Endothelial cell of hepatic sinusoid (primary cell): ENCODE measurements around the gene CXXC5.

Experiments
- in situ Hi-C: cut with HindIII; loops from 2 replicates; pipeline ENCODE4 v1.10.0; 2017; ENCODE audit warnings: low sequenced_read_pairs

CXXC5 gene

GRCh38 chr5:139677736-139678613 is 29.8 kb downstream of the CXXC5 start:
- in situ Hi-C loops: no loop called here

- in situ Hi-C loops: no loop called here
Observed at GRCh38 chr5:139678751-139679750, 30.9 kb downstream of the CXXC5 start.

- in situ Hi-C loops: no loop called here
Observed at GRCh38 chr5:139680368-139681111, 32.4 kb downstream of the CXXC5 start.

DNA sequence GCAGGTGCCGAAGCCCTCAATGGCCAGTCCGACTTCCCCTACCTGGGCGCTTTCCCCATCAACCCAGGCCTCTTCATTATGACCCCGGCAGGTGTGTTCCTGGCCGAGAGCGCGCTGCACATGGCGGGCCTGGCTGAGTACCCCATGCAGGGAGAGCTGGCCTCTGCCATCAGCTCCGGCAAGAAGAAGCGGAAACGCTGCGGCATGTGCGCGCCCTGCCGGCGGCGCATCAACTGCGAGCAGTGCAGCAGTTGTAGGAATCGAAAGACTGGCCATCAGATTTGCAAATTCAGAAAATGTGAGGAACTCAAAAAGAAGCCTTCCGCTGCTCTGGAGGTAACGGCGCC is 32.9 kb downstream of the CXXC5 start:
- in situ Hi-C loops: no loop called here

DNA sequence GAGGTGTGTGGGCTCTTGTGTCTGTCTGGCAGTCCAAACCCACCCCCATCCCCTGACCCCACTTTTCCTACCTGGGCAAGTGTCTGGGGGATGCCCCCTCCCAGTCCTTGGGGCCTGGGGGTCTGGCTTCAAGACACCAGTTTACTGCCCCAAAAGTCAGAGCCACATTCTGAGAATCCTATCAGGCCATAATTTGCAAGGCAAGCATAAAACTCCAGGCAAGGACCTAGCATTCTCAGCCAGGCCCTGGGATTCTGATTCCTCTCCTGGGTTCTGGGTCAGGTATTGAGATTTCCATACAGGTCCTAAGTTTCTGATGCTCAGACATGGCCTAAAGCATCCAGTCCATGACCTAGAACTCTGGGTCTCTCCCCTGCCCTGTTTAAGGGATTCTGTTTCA is 33.3 kb downstream of the CXXC5 start:
- in situ Hi-C loops: no loop called here

DNA sequence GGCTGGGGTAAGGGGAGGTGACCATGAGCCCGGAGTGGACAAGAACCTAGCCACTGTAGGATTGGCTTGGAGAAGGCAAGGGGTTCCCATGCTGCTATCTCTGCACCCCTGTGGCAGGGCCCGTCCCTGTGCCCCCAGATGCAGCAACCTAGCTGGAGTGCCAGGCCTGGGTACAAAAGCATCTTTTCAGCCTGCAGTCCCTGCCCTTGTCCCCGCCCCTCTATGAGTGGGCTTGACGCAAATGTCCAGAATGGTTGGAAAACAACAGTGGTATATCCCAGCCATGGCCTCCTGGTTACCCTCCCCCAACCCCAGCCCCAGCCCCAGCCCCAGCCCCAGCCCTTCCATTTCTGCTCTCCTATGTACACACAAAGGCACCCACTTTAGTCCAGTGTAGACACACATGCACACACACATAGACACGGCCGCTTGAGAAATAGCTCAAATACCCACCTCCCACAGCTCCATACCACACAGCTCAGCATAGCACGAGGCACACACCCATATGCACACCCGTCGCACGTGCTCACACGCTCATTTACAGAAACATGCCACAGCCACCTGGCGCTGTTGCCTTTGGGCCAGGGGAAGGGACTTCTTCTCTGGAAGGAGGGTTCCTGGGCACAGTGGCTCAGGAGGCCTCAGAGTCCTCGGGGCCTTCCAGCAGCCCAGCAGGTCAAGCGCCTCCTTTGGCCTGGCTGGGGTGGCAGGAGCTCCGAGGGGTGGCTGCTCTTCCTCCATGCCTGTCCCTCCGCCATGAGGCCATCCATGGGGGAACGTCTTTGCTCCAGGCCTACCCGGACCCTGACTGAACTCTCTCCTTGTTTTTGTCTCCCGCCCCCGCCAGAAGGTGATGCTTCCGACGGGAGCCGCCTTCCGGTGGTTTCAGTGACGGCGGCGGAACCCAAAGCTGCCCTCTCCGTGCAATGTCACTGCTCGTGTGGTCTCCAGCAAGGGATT is 34.1 kb downstream of the CXXC5 start:
- in situ Hi-C loops: no loop called here

DNA sequence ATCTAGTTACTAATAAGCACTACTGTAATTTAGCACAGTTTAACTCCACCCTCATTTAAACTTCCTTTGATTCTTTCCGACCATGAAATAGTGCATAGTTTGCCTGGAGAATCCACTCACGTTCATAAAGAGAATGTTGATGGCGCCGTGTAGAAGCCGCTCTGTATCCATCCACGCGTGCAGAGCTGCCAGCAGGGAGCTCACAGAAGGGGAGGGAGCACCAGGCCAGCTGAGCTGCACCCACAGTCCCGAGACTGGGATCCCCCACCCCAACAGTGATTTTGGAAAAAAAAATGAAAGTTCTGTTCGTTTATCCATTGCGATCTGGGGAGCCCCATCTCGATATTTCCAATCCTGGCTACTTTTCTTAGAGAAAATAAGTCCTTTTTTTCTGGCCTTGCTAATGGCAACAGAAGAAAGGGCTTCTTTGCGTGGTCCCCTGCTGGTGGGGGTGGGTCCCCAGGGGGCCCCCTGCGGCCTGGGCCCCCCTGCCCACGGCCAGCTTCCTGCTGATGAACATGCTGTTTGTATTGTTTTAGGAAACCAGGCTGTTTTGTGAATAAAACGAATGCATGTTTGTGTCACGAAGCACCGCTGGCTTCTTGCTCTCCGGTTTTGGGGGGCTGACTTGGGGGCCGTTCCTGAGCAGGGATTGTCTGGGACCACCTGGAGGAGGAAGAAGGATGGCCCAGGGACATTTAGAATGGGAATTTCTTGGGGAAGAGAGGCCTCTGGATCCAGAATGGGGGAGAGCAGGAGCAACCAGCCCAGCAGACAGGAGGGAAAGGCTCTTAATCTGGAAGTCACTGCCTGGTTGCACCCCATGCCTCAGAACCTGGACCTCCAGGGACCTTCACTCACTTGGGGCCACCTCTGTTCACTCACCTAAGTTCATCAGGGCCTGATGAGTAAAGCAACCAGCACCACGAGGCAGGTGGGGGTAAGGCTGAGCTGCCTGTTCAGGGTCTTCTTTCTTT is 35.4 kb downstream of the CXXC5 start:
- in situ Hi-C loops: no loop called here

GRCh38 chr5:139684350-139684880 is 36.3 kb downstream of the CXXC5 start:
- in situ Hi-C loops: no loop called here

DNA sequence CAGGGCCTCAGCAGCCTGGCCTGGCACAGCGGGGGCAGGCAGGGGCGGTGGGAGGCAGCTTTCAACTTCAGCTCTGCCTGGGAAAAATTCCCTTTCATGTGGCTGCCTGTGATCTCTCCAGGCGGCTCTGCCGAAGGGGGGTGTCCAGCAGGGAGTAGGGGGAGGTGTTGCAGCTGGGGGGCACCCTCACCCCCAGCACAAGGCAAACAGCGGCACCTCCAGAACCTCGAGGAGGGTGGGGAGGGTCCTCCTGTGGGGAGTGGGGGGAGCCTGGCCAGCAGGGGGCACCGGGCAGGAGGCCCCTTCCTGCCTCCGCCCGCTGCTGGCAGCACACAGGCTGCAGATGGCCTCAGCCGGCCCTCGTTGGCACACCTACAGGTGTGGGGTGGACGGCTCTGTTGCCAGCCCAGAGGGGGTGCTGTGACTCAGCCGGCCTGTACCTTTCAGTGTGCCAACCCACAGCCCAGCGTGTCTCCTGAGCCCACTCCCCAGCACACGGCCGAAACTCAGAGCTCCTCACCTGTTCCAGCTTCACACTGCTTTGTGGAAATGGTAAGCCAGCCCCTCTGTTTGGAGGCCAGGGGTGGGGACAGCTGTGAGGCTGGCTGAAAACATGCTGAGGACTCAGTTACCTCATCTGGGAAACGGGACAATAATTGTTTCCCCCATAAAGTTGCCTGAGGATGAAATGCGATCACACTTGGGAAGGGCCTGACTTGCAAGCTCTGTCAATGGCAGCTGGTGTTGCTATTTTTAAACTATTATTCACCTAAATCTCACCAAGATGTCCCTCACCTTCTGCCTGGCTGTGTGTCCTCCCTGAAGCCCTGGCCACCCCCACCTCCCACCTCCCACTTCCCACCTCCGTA is 37.0 kb downstream of the CXXC5 start:
- in situ Hi-C loops: no loop called here

DNA sequence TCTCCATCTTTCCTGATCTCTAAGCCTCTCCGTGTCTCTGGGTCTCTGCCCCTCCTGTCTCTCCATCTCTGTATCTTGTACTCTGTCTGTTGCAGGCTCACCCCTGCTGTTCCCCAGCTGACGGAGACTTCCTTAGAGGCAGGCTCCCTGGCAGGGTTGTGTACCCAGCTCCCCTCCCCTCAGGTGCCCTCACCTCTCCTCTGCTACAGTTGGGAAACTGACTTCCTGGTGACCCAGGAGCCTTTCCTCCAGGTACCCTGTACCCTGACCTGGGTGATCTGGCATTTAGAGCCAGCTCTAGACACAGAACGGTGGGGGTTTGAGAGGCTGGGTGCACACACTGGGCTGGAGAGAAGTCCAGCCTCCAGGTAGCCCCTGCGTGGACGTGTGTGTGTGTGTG is 37.7 kb downstream of the CXXC5 start:
- in situ Hi-C loops: no loop called here

DNA sequence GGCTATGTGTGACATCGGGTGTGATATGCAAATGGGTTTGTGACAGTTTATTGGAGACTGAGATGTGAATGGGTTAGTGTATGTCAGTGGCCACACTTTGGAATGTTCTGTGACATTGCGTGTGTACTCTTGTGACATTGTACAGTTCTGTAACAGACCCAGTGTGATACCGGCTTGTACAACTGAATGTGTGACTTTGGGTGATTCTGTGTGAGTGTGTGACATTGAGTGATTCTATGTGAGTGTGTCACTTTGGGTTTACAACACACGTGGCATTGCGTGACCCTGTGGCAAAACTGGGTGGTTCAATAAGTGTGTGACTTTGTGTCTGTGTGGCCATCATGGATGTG is 38.2 kb downstream of the CXXC5 start:
- in situ Hi-C loops: no loop called here

DNA sequence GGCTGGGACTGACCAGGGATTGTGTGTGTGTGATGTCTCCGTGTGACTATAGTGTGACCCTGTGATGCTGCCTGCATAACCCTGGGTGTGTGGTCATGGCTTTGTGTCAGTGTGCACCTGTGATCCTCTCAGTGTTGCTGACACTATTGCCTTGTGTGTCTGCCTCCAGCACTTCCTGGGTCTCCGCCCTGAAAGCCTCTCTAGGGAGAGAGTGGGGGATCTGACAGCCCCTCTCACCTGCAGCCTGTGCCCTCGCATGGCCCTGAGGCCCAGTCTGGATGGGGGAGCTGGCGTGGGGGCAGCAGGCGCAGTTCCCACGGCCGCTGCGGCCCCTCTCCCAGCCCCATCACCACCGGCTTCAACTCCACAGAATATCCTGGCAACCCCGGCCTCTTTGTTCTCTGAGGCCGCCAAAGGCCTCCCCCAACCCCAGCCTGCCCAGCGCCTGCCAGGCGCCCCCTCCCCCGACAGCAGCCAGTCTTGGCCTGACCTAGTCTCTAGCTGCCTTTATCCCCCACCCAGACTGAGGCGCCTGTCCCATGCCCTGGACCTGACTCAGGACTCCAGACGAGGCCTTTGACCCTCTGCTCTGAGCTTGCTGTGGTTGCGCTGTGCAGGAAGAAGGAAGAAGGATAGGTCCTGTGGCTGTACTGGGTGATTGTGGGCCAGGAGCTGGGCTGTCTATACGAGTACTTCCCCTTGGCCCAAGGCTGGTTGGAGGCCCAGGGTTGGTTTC is 38.7 kb downstream of the CXXC5 start:
- in situ Hi-C loops: no loop called here

GRCh38 chr5:139687656-139688055 is 39.5 kb downstream of the CXXC5 start:
- in situ Hi-C loops: no loop called here

DNA sequence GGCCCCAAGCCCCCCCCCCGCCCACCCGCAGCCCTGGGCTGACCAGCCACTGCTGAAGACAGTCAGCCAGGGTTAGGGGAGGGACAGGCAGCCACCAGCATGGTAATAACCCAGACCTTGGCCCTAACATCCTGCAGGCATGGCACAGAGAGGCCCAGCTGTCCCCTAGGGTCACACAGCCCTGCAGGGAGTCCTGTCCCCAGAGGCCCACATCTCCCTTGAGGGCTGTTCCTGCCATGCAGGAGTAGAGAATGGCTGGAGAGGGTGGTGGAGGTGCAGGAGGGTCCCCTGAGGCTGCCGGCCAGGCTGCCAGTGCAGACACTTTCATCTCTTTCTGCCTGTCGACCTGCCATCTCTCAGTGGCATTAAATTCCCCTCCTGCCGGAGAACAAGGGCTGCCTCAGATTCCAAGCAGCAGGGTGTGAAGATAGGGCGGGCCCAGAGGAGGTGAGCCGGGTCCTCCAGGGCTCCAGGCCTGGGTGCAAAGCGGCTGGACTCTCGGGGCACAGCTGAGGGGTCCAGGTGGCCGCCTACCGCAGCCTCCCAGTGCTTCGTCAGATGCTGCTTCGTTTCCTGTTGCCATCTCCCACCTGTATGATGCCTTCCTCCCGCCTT is 40.0 kb downstream of the CXXC5 start:
- in situ Hi-C loops: no loop called here

DNA sequence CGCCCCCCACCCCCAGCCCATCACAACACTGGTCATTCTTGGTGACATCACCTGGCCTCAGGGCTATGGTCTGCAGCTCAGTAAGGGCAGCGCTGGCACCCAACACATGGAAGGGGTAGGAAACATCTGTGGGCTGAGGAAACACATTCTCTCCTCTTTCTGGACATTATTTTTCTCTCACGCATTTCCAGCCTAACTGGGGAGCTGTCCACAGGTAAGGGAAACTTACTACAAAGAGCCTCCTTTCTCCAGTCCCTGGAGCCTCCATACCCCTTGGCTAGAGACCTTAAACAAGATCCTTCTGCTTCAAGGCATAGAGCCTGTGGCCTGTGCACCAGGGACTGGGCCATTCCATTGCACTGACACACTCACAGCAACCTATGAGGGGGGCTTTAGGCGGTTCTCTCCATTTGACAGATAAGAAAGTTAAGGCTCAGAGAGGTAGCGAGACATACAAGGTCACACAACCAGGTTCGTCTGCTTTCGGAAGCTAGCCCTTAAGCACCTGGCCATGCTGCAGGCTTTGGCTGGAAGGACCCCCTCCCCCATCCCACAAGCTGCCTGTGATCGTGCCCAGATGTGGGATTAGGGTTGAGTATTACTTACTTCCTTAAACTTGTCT is 40.7 kb downstream of the CXXC5 start:
- in situ Hi-C loops: no loop called here

DNA sequence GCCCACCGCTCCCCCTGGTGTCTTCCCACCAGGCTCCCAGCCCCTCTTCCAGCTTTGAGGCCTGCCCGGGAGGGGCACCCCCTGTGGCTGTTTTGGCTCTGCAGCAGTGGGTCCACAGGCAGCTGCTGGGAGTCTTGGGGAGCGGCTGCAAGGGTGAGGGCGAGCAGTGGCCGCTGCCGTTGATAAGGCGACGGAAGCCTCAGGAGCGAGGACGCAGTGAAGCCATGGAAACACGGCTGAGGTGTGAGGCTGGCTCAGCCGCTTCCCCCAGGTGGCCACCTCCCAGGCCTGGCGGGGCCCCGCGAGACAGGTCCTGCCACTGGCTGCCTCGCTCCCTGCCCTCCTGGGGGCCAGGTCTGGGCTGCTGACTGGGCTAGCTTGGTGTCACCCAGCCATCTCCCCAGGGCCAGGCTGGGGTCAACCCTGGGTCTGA is 41.5 kb downstream of the CXXC5 start:
- in situ Hi-C loops: no loop called here
